Measurements from ENCODE around the gene MEF2A.

DNA sequence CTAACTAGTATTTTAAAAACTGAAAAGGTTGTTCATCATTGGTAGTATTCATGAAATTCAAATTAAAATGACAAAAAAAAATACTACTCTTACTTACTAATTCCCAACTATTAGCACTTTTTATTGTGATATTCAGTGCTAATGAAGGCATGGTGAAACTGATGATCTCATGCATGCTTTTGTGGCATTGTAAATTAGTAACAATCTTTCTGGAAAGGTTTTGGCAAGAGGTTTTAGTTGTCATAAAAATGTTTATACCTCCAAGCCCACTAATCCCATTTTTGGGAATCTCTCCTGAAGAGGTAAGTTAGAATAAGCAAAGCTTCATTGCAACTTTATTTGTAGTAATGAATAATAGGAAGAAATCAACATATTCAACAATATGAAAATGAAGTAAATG is 114.5 kb downstream of the MEF2A start:
- TF ChIP-seq, protein P1, sequence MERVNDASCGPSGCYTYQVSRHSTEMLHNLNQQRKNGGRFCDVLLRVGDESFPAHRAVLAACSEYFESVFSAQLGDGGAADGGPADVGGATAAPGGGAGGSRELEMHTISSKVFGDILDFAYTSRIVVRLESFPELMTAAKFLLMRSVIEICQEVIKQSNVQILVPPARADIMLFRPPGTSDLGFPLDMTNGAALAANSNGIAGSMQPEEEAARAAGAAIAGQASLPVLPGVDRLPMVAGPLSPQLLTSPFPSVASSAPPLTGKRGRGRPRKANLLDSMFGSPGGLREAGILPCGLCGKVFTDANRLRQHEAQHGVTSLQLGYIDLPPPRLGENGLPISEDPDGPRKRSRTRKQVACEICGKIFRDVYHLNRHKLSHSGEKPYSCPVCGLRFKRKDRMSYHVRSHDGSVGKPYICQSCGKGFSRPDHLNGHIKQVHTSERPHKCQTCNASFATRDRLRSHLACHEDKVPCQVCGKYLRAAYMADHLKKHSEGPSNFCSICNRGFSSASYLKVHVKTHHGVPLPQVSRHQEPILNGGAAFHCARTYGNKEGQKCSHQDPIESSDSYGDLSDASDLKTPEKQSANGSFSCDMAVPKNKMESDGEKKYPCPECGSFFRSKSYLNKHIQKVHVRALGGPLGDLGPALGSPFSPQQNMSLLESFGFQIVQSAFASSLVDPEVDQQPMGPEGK (CRISPR knock-in tag; IDR thresholded peaks at IDR 0.05; ENCODE audit: borderline replicate concordance): no peak
- TF ChIP-seq ZFP30 (CRISPR knock-in tag; IDR thresholded peaks at IDR 0.05): no peak
- TF ChIP-seq ZNF8 (CRISPR knock-in tag; IDR thresholded peaks at IDR 0.05): no peak
- TF ChIP-seq ARNTL (CRISPR knock-in tag; IDR thresholded peaks at IDR 0.05; ENCODE audit: borderline replicate concordance, low read depth): no peak
- TF ChIP-seq BACH2 (CRISPR knock-in tag; IDR thresholded peaks at IDR 0.05; ENCODE audit: borderline replicate concordance): no peak
- no peak for TF ChIP-seq ZNF70 (CRISPR knock-in tag; IDR thresholded peaks at IDR 0.05)
- no peak for TF ChIP-seq ZFP3 (CRISPR knock-in tag; IDR thresholded peaks at IDR 0.05)
- no peak for TF ChIP-seq ZC3H10 (CRISPR knock-in tag; IDR thresholded peaks at IDR 0.05)
